Activated naive CD8-positive, alpha-beta T cell (primary cell): ENCODE data around the gene PAQR8.
A peak's percentile ranks its signal among the peaks of the same experiment; 100 is the strongest.

Source experiments
- H3K27ac Mint-ChIP-seq: one replicate; pipeline ENCODE4 v1.8.0; 2021; ENCODE audit warnings: mixed read lengths
- H3K27me3 Mint-ChIP-seq: one replicate; pipeline ENCODE4 v1.8.0; 2021; ENCODE audit warnings: mixed read lengths
- H3K36me3 Mint-ChIP-seq: one replicate; pipeline ENCODE4 v1.8.0; 2021; ENCODE audit warnings: mixed read lengths
- H3K4me1 Mint-ChIP-seq: one replicate; pipeline ENCODE4 v1.8.0; 2021; ENCODE audit warnings: low read depth, mixed read lengths
- H3K4me3 Mint-ChIP-seq: one replicate; pipeline ENCODE4 v1.8.0; 2021; ENCODE audit warnings: mild to moderate bottlenecking, mixed read lengths
- H3K9me3 Mint-ChIP-seq: one replicate; pipeline ENCODE4 v1.8.0; 2021; ENCODE audit warnings: low read depth, mixed read lengths

PAQR8 gene

GRCh38 chr6:52336919-52337561 lies 24.9 kb upstream of the PAQR8 start:
- no peaks in the 10 kb centered on the region for H3K9me3 Mint-ChIP-seq
- H3K27me3 Mint-ChIP-seq = no peaks in the 10 kb centered on the region
- peaks cover 71% of the 10 kb centered on the region for H3K4me1 Mint-ChIP-seq
- H3K36me3 Mint-ChIP-seq = no peaks in the 10 kb centered on the region
- no peak overlapping the region for H3K27ac Mint-ChIP-seq
- H3K4me3 Mint-ChIP-seq = no peak overlapping the region

GRCh38 chr6:52337633-52338290 lies 24.2 kb upstream of the PAQR8 start:
- Mint-ChIP-seq H3K27ac (peak overlapping the region; percentile 2), H3K27me3 (no peaks in the 10 kb centered on the region), H3K4me1 (peaks cover 70% of the 10 kb centered on the region), H3K9me3 (no peaks in the 10 kb centered on the region), H3K4me3 (no peak overlapping the region), H3K36me3 (no peaks in the 10 kb centered on the region)

- peaks cover 43% of the 10 kb centered on the region for H3K4me1 Mint-ChIP-seq
- no peaks in the 10 kb centered on the region for H3K9me3 Mint-ChIP-seq
- no peaks in the 10 kb centered on the region for H3K36me3 Mint-ChIP-seq
- no peak overlapping the region for H3K27ac Mint-ChIP-seq
- no peaks in the 10 kb centered on the region for H3K27me3 Mint-ChIP-seq
- H3K4me3 Mint-ChIP-seq = no peak overlapping the region
These were observed 21.4 kb upstream of the PAQR8 start for GRCh38 chr6:52340603-52340880.

- Mint-ChIP-seq H3K4me1 (peaks cover 31% of the 10 kb centered on the region), H3K27me3 (no peaks in the 10 kb centered on the region), H3K27ac (no peak overlapping the region), H3K36me3 (no peaks in the 10 kb centered on the region), H3K9me3 (no peaks in the 10 kb centered on the region), H3K4me3 (no peak overlapping the region)
These were observed 20.2 kb upstream of the PAQR8 start for GRCh38 chr6:52341561-52342260.

- Mint-ChIP-seq H3K27ac (no peak overlapping the region), H3K9me3 (no peaks in the 10 kb centered on the region), H3K36me3 (no peaks in the 10 kb centered on the region), H3K27me3 (no peaks in the 10 kb centered on the region), H3K4me3 (no peak overlapping the region), H3K4me1 (peaks cover 16% of the 10 kb centered on the region)
These were observed 16.6 kb upstream of the PAQR8 start for GRCh38 chr6:52345311-52345710.

GRCh38 chr6:52346503-52346902 lies 15.4 kb upstream of the PAQR8 start:
- H3K27ac Mint-ChIP-seq = no peak overlapping the region
- H3K4me3 Mint-ChIP-seq = no peak overlapping the region
- H3K4me1 Mint-ChIP-seq = peaks cover 23% of the 10 kb centered on the region
- H3K36me3 Mint-ChIP-seq = no peaks in the 10 kb centered on the region
- no peaks in the 10 kb centered on the region for H3K27me3 Mint-ChIP-seq
- H3K9me3 Mint-ChIP-seq = no peaks in the 10 kb centered on the region

GRCh38 chr6:52347818-52348217 lies 14.1 kb upstream of the PAQR8 start:
- Mint-ChIP-seq H3K36me3 (no peaks in the 10 kb centered on the region), H3K9me3 (no peaks in the 10 kb centered on the region), H3K27me3 (no peaks in the 10 kb centered on the region), H3K4me3 (no peak overlapping the region), H3K27ac (no peak overlapping the region), H3K4me1 (peaks cover 21% of the 10 kb centered on the region)

- no peak overlapping the region for H3K27ac Mint-ChIP-seq
- no peak overlapping the region for H3K4me3 Mint-ChIP-seq
- H3K4me1 Mint-ChIP-seq = peaks cover 21% of the 10 kb centered on the region
- no peaks in the 10 kb centered on the region for H3K27me3 Mint-ChIP-seq
- H3K9me3 Mint-ChIP-seq = no peaks in the 10 kb centered on the region
- H3K36me3 Mint-ChIP-seq = no peaks in the 10 kb centered on the region
These were observed 10.1 kb upstream of the PAQR8 start for GRCh38 chr6:52351879-52352238.

- no peak overlapping the region for H3K27ac Mint-ChIP-seq
- H3K36me3 Mint-ChIP-seq = no peaks in the 10 kb centered on the region
- no peaks in the 10 kb centered on the region for H3K9me3 Mint-ChIP-seq
- H3K4me3 Mint-ChIP-seq = no peak overlapping the region
- peaks cover 21% of the 10 kb centered on the region for H3K4me1 Mint-ChIP-seq
- H3K27me3 Mint-ChIP-seq = no peaks in the 10 kb centered on the region
These were observed 9.5 kb upstream of the PAQR8 start for GRCh38 chr6:52352239-52353018.

GRCh38 chr6:52356017-52356416 lies 5.9 kb upstream of the PAQR8 start:
- Mint-ChIP-seq H3K4me3 (no peak overlapping the region), H3K27me3 (no peaks in the 10 kb centered on the region)

GRCh38 chr6:52359403-52359802 lies 2.5 kb upstream of the PAQR8 start:
- no peak overlapping the region for H3K4me3 Mint-ChIP-seq

More at GRCh38 chr6:52356017-52356416, 5.9 kb upstream of the PAQR8 start:
- no peaks in the 10 kb centered on the region for H3K9me3 Mint-ChIP-seq
- H3K27ac Mint-ChIP-seq = no peak overlapping the region
- peaks cover 14% of the 10 kb centered on the region for H3K4me1 Mint-ChIP-seq
- no peaks in the 10 kb centered on the region for H3K36me3 Mint-ChIP-seq

GRCh38 chr6:52360028-52360427 lies 1.9 kb upstream of the PAQR8 start:
- H3K9me3 Mint-ChIP-seq = no peaks in the 10 kb centered on the region
- H3K27ac Mint-ChIP-seq = no peak overlapping the region
- no peaks in the 10 kb centered on the region for H3K27me3 Mint-ChIP-seq
- peaks cover 31% of the 10 kb centered on the region for H3K4me1 Mint-ChIP-seq
- no peaks in the 10 kb centered on the region for H3K36me3 Mint-ChIP-seq
- peak overlapping the region; percentile 18 for H3K4me3 Mint-ChIP-seq

More at GRCh38 chr6:52359403-52359802, 2.5 kb upstream of the PAQR8 start:
- Mint-ChIP-seq H3K27ac (no peak overlapping the region), H3K27me3 (no peaks in the 10 kb centered on the region), H3K36me3 (no peaks in the 10 kb centered on the region), H3K4me1 (peaks cover 24% of the 10 kb centered on the region), H3K9me3 (no peaks in the 10 kb centered on the region)

- H3K36me3 Mint-ChIP-seq = no peaks in the 10 kb centered on the region
- H3K4me1 Mint-ChIP-seq = peaks cover 38% of the 10 kb centered on the region
- H3K27ac Mint-ChIP-seq = peak overlapping the region; percentile 95
- H3K4me3 Mint-ChIP-seq = peak overlapping the region; percentile 93
- H3K27me3 Mint-ChIP-seq = no peaks in the 10 kb centered on the region
- H3K9me3 Mint-ChIP-seq = no peaks in the 10 kb centered on the region
These were observed 1.1 kb upstream of the PAQR8 start for GRCh38 chr6:52360601-52361413.

GRCh38 chr6:52361414-52361944 lies 472 bp upstream of the PAQR8 start:
- H3K4me1 Mint-ChIP-seq = peaks cover 44% of the 10 kb centered on the region
- no peaks in the 10 kb centered on the region for H3K36me3 Mint-ChIP-seq
- H3K4me3 Mint-ChIP-seq = peak overlapping the region; percentile 93
- no peaks in the 10 kb centered on the region for H3K27me3 Mint-ChIP-seq
- peak overlapping the region; percentile 95 for H3K27ac Mint-ChIP-seq
- no peaks in the 10 kb centered on the region for H3K9me3 Mint-ChIP-seq
